Measurements from ENCODE around the gene NFYA. TPM values are rescaled to one million over a fixed set of nuclear protein-coding genes. Genes with fewer than 3 reads are reported as not detected.

The NFYA gene
- total RNA-seq (2022) (41.5 and 42.1 TPM in 2 replicates), Bru-seq, nascent RNA (percentile 87 among the genes with signal in this experiment), BruChase-seq, experiment 1, labeled RNA remaining after a 6-hour chase (percentile 89 among the genes with signal in this experiment), BruChase-seq, experiment 2, labeled RNA remaining after a 2-hour chase (percentile 89 among the genes with signal in this experiment)
- long read RNA-seq, transcript NFYA-201 (10 exons, 3,811 nt) = major isoform, 16 of 80 reads
- long read RNA-seq, transcript NFYA-202 (9 exons, 1,660 nt) = minor isoform, 15 of 80 reads
- long read RNA-seq, partial matches to known transcripts = 4 of 80 reads
- long read RNA-seq, other reads (novel, unspliced or antisense) = 45 of 80 reads

DNA sequence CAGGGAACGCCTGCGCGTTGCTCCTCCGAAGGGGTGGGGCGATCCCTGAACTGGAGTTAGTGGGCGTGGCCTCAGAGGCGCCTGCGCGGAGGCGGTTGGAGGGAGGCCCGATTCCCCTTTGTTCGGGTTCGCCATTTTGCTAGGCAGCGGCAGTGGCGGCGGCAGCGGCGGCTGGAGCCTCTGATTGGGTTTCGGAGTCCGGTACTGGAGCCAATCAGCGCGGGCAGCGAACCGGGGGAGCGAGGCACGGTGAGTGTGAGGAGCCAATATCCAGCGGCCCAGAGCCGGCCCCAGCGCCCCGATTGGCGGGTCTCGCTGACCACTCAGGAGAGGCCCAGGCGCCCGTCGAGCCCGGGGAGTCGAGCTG, at the start of gene NFYA:
Gene NFYA, plus strand, starts transcription at position 139 of the 367 bp plus-strand sequence. CDS start 6,116 bp downstream, outside the sequence.
- Mint-ChIP-seq H3K27ac (ENCODE audit: low read depth, unreplicated experiment) (peak within 1 kb of the TSS; percentile 95), H3K4me3 (ENCODE audit: unreplicated experiment) (peak within 1 kb of the TSS; percentile 85), H3K9me3 (ENCODE audit: unreplicated experiment) (no peaks in the 10 kb centered on the region), H3K4me1 (ENCODE audit: insufficient read depth, unreplicated experiment) (peaks cover 32% of the 10 kb centered on the region), H3K27me3 (ENCODE audit: insufficient read depth, unreplicated experiment) (no peaks in the 10 kb centered on the region), H3K36me3 (ENCODE audit: insufficient read depth, unreplicated experiment) (peaks cover 22% of the 10 kb centered on the region)
- TF ChIP-seq, protein P1, sequence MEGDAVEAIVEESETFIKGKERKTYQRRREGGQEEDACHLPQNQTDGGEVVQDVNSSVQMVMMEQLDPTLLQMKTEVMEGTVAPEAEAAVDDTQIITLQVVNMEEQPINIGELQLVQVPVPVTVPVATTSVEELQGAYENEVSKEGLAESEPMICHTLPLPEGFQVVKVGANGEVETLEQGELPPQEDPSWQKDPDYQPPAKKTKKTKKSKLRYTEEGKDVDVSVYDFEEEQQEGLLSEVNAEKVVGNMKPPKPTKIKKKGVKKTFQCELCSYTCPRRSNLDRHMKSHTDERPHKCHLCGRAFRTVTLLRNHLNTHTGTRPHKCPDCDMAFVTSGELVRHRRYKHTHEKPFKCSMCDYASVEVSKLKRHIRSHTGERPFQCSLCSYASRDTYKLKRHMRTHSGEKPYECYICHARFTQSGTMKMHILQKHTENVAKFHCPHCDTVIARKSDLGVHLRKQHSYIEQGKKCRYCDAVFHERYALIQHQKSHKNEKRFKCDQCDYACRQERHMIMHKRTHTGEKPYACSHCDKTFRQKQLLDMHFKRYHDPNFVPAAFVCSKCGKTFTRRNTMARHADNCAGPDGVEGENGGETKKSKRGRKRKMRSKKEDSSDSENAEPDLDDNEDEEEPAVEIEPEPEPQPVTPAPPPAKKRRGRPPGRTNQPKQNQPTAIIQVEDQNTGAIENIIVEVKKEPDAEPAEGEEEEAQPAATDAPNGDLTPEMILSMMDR (IDR thresholded peaks at IDR 0.05; ENCODE audit: unreplicated experiment) = no peak
- POLR2A ChIA-PET = interaction anchor here (0.7 to 1.5 kb wide), 14 partner anchors 11 to 1645 kb away, joined by 3 to 9 read pairs (median 3); no protein-coding TSS in a partner anchor
- no TSS peak for BruUV-seq (replicated peaks)
- CTCF ChIA-PET = interaction anchor here (0.6 to 1.1 kb wide), 4 partner anchors 20 to 223 kb away, joined by 3 to 5 read pairs (median 4); partner anchors contain the start of gene UNC5CL
- no peak for DNase-seq (ENCODE audit: unreplicated experiment)
- intact Hi-C loops (cut with micrococcal nuclease) = loop anchor here (5.0 kb wide), 2 partner anchors 109 to 1726 kb away; no protein-coding TSS in a partner anchor

GRCh38 chr6:41023114-41023513, 49.7 kb upstream of the NFYA start:
- CTCF ChIA-PET = interaction anchor here (0.6 to 3.7 kb wide), 12 partner anchors 11 to 1676 kb away, joined by 3 to 18 read pairs (median 4); partner anchors contain the start of genes TSPO2 and UNC5CL
- Mint-ChIP-seq H3K4me1 (ENCODE audit: insufficient read depth, unreplicated experiment) (peaks cover 30% of the 10 kb centered on the region), H3K9me3 (ENCODE audit: unreplicated experiment) (no peaks in the 10 kb centered on the region), H3K27ac (ENCODE audit: low read depth, unreplicated experiment) (no peak overlapping the region), H3K4me3 (ENCODE audit: unreplicated experiment) (no peak overlapping the region), H3K27me3 (ENCODE audit: insufficient read depth, unreplicated experiment) (no peaks in the 10 kb centered on the region), H3K36me3 (ENCODE audit: insufficient read depth, unreplicated experiment) (no peaks in the 10 kb centered on the region)
- POLR2A ChIA-PET = interaction anchor here (1.0 to 1.9 kb wide), 5 partner anchors 13 to 269 kb away, joined by 3 to 9 read pairs (median 7); partner anchors contain the start of genes NFYA and OARD1
- no peak for DNase-seq (ENCODE audit: unreplicated experiment)
- intact Hi-C loops (cut with micrococcal nuclease) = loop anchor here (10.0 kb wide), 1 partner anchor 1648 kb away; no protein-coding TSS in a partner anchor
- TF ChIP-seq, protein P1 (IDR thresholded peaks at IDR 0.05; ENCODE audit: unreplicated experiment) = no peak
- no TSS peak for BruUV-seq (replicated peaks)

- CTCF ChIA-PET = interaction anchor here (0.5 to 5.3 kb wide), 16 partner anchors 11 to 1669 kb away, joined by 3 to 43 read pairs (median 6); partner anchors contain the start of genes TSPO2 and UNC5CL
- no peak overlapping the region for H3K4me3 Mint-ChIP-seq (ENCODE audit: unreplicated experiment)
- H3K4me1 Mint-ChIP-seq (ENCODE audit: insufficient read depth, unreplicated experiment) = peaks cover 37% of the 10 kb centered on the region
- intact Hi-C loops (cut with micrococcal nuclease) = loop anchor here (10.0 kb wide), 1 partner anchor 1651 kb away; no protein-coding TSS in a partner anchor
- no peak for DNase-seq (ENCODE audit: unreplicated experiment)
- BruUV-seq (replicated peaks) = no TSS peak
- no peak overlapping the region for H3K27ac Mint-ChIP-seq (ENCODE audit: low read depth, unreplicated experiment)
- H3K27me3 Mint-ChIP-seq (ENCODE audit: insufficient read depth, unreplicated experiment) = no peaks in the 10 kb centered on the region
- POLR2A ChIA-PET = no interaction called here
- no peaks in the 10 kb centered on the region for H3K36me3 Mint-ChIP-seq (ENCODE audit: insufficient read depth, unreplicated experiment)
- no peaks in the 10 kb centered on the region for H3K9me3 Mint-ChIP-seq (ENCODE audit: unreplicated experiment)
- TF ChIP-seq, protein P1 (IDR thresholded peaks at IDR 0.05; ENCODE audit: unreplicated experiment) = no peak
Measured at GRCh38 chr6:41025966-41026530, 46.7 kb upstream of the NFYA start.

DNA sequence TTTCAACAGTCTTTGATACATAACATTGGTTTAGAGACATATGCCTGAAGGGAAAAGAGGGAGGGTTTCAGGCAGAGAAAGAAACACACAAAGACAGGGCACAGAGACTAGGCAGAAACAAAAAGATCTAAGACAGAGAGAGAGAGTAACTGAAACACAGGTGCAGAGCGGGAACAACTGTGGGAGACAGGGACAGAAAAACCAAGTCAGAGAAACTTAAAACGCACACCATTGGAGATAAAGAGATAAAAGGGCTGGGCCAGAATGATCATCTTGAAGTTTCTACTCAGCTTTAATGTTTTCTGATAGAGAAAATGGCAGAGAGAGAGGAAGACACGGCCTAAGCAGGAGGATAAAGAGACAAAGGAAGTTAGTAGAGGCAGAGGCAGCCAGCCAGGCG, 45.5 kb upstream of the NFYA start:
- POLR2A ChIA-PET = interaction anchor here (1.3 kb wide), 1 partner anchor 9 kb away, joined by 6 read pairs; no protein-coding TSS in a partner anchor
- BruUV-seq (replicated peaks) = no TSS peak
- TF ChIP-seq, protein P1 (IDR thresholded peaks at IDR 0.05; ENCODE audit: unreplicated experiment) = no peak
- Mint-ChIP-seq H3K27ac (ENCODE audit: low read depth, unreplicated experiment) (no peak overlapping the region), H3K36me3 (ENCODE audit: insufficient read depth, unreplicated experiment) (no peaks in the 10 kb centered on the region), H3K4me1 (ENCODE audit: insufficient read depth, unreplicated experiment) (peaks cover 33% of the 10 kb centered on the region), H3K9me3 (ENCODE audit: unreplicated experiment) (no peaks in the 10 kb centered on the region), H3K27me3 (ENCODE audit: insufficient read depth, unreplicated experiment) (no peaks in the 10 kb centered on the region), H3K4me3 (ENCODE audit: unreplicated experiment) (peak overlapping the region; percentile 61)
- no peak for DNase-seq (ENCODE audit: unreplicated experiment)
- intact Hi-C loops (cut with micrococcal nuclease) = loop anchor here (1.0 to 10.0 kb wide), 2 partner anchors 132 to 1652 kb away; no protein-coding TSS in a partner anchor
- CTCF ChIA-PET = interaction anchor here (0.6 to 5.3 kb wide), 38 partner anchors 8 to 1685 kb away, joined by 3 to 43 read pairs (median 4); partner anchors contain the start of genes TSPO2 and UNC5CL
